Large intestine (tissue), 3 donors: ENCODE results near the gene DLGAP1. TPM values are rescaled to one million over a fixed set of nuclear protein-coding genes. Genes with fewer than 3 reads are reported as not detected.

Experiments used
- DNase-seq, 2 donors: peaks; one replicate each; pipeline versions ENCODE4 v3.0.0 to v3.0.0-alpha.2; 2013
- H3K27ac ChIP-seq: one replicate; pipeline ENCODE4 v1.5.1; 2013; ENCODE audit warnings: low read length
- H3K27me3 ChIP-seq: 2 replicates; pipeline ENCODE4 v1.6.1; 2013; ENCODE audit warnings: low read length; ENCODE audit not compliant: control insufficient read depth, insufficient read depth
- H3K36me3 ChIP-seq: 2 replicates; pipeline ENCODE4 v1.6.1; 2013; ENCODE audit warnings: low read length; ENCODE audit not compliant: control insufficient read depth, insufficient read depth
- H3K4me1 ChIP-seq: one replicate; pipeline ENCODE4 v1.6.1; 2013; ENCODE audit warnings: low read length; ENCODE audit not compliant: control insufficient read depth, insufficient read depth
- H3K4me3 ChIP-seq: one replicate; pipeline ENCODE4 v1.5.1; 2013; ENCODE audit warnings: low read length
- H3K9me3 ChIP-seq: one replicate; pipeline ENCODE4 v1.6.1; 2013; ENCODE audit warnings: mild to moderate bottlenecking, low read depth, low read length, moderate library complexity; ENCODE audit not compliant: control insufficient read depth
- WGBS: methylation state at CpG from one replicate; pipeline ENCODE4 v1.1.5; 2013; ENCODE audit warnings: low lambda C conversion rate; ENCODE audit not compliant: insufficient coverage; 5-methylcytosine and 5-hydroxymethylcytosine counted together
- polyA plus RNA-seq: library from polyadenylated mRNA; unstranded; fragments of 120-200 nt; gene quantifications from one replicate; pipeline ENCODE4 v1.2.1, GENCODE V29; 2013

DLGAP1 gene
- polyA plus RNA-seq, 1 donor, result 0.69 TPM

GRCh38 chr18:4230450-4231168, 224.5 kb downstream of the DLGAP1 start:
- Histone ChIP-seq H3K4me3 (no peak overlapping the region), H3K27ac (no peak overlapping the region), H3K27me3 (no peaks in the 10 kb centered on the region), H3K9me3 (no peaks in the 10 kb centered on the region), H3K36me3 (no peaks in the 10 kb centered on the region), H3K4me1 (no peaks in the 10 kb centered on the region)
- DNase-seq, result no peak
- WGBS, result 75% methylated on average over 2 of the region's 3 CpGs

GRCh38 chr18:4224031-4224704, 230.9 kb downstream of the DLGAP1 start:
- H3K27ac ChIP-seq, result no peak overlapping the region
- H3K27me3 ChIP-seq, result no peaks in the 10 kb centered on the region
- DNase-seq, result no peak
- H3K9me3 ChIP-seq, result no peaks in the 10 kb centered on the region
- no peaks in the 10 kb centered on the region for H3K36me3 ChIP-seq
- no peak overlapping the region for H3K4me3 ChIP-seq
- no CpG with 5 or more reads among the region's 4 CpGs for WGBS
- no peaks in the 10 kb centered on the region for H3K4me1 ChIP-seq

- WGBS, result no CpG with 5 or more reads among the region's 5 CpGs
- Histone ChIP-seq H3K27me3 (no peaks in the 10 kb centered on the region), H3K36me3 (no peaks in the 10 kb centered on the region), H3K9me3 (no peaks in the 10 kb centered on the region), H3K27ac (no peak overlapping the region), H3K4me1 (no peaks in the 10 kb centered on the region), H3K4me3 (no peak overlapping the region)
- no peak for DNase-seq
Observed at GRCh38 chr18:4211111-4211837, 243.8 kb downstream of the DLGAP1 start.

GRCh38 chr18:4208366-4208765, 246.7 kb downstream of the DLGAP1 start:
- Histone ChIP-seq H3K4me1 (no peaks in the 10 kb centered on the region), H3K4me3 (no peak overlapping the region), H3K27ac (no peak overlapping the region), H3K9me3 (no peaks in the 10 kb centered on the region), H3K36me3 (no peaks in the 10 kb centered on the region), H3K27me3 (no peaks in the 10 kb centered on the region)
- WGBS, result 100% methylated on average over 1 of the region's 1 CpG
- DNase-seq, result no peak

GRCh38 chr18:4207383-4207985, 247.6 kb downstream of the DLGAP1 start:
- H3K4me3 ChIP-seq, result no peak overlapping the region
- H3K4me1 ChIP-seq, result no peaks in the 10 kb centered on the region
- H3K27me3 ChIP-seq, result no peaks in the 10 kb centered on the region
- 86% methylated on average over 1 of the region's 7 CpGs for WGBS
- H3K9me3 ChIP-seq, result no peaks in the 10 kb centered on the region
- DNase-seq, result no peak
- no peaks in the 10 kb centered on the region for H3K36me3 ChIP-seq
- no peak overlapping the region for H3K27ac ChIP-seq

- Histone ChIP-seq H3K36me3 (no peaks in the 10 kb centered on the region), H3K27me3 (no peaks in the 10 kb centered on the region), H3K4me1 (no peaks in the 10 kb centered on the region), H3K27ac (no peak overlapping the region), H3K4me3 (no peak overlapping the region), H3K9me3 (no peaks in the 10 kb centered on the region)
- 86% methylated on average over 1 of the region's 1 CpG for WGBS
- DNase-seq, result no peak
Observed at GRCh38 chr18:4204438-4204720, 250.7 kb downstream of the DLGAP1 start.

GRCh38 chr18:4203568-4204437, 251.3 kb downstream of the DLGAP1 start:
- H3K27me3 ChIP-seq, result no peaks in the 10 kb centered on the region
- 100% methylated on average over 2 of the region's 5 CpGs for WGBS
- H3K36me3 ChIP-seq, result no peaks in the 10 kb centered on the region
- H3K4me3 ChIP-seq, result no peak overlapping the region
- H3K9me3 ChIP-seq, result no peaks in the 10 kb centered on the region
- H3K4me1 ChIP-seq, result no peaks in the 10 kb centered on the region
- no peak overlapping the region for H3K27ac ChIP-seq
- DNase-seq, result no peak

- H3K27me3 ChIP-seq, result no peaks in the 10 kb centered on the region
- DNase-seq, result no peak
Observed at GRCh38 chr18:4200399-4200798, 254.7 kb downstream of the DLGAP1 start.

GRCh38 chr18:4198956-4199355, 256.2 kb downstream of the DLGAP1 start:
- no peaks in the 10 kb centered on the region for H3K36me3 ChIP-seq
- DNase-seq, result no peak
- no CpG with 5 or more reads among the region's 5 CpGs for WGBS
- H3K27ac ChIP-seq, result no peak overlapping the region
- no peak overlapping the region for H3K4me3 ChIP-seq
- no peaks in the 10 kb centered on the region for H3K9me3 ChIP-seq
- H3K4me1 ChIP-seq, result no peaks in the 10 kb centered on the region
- H3K27me3 ChIP-seq, result no peaks in the 10 kb centered on the region

More at GRCh38 chr18:4200399-4200798, 254.7 kb downstream of the DLGAP1 start:
- no peaks in the 10 kb centered on the region for H3K4me1 ChIP-seq
- H3K36me3 ChIP-seq, result no peaks in the 10 kb centered on the region
- H3K27ac ChIP-seq, result no peak overlapping the region
- H3K9me3 ChIP-seq, result no peaks in the 10 kb centered on the region
- H3K4me3 ChIP-seq, result no peak overlapping the region

GRCh38 chr18:4196351-4196750, 258.8 kb downstream of the DLGAP1 start:
- DNase-seq, result no peak
- no peaks in the 10 kb centered on the region for H3K36me3 ChIP-seq
- no peaks in the 10 kb centered on the region for H3K4me1 ChIP-seq
- 0% methylated on average over 1 of the region's 4 CpGs for WGBS
- H3K9me3 ChIP-seq, result no peaks in the 10 kb centered on the region
- H3K27ac ChIP-seq, result no peak overlapping the region
- no peak overlapping the region for H3K4me3 ChIP-seq
- no peaks in the 10 kb centered on the region for H3K27me3 ChIP-seq
